Liver (tissue), 3 donors: ENCODE results near the gene FRMD4A.

Experiments
- CTCF ChIP-seq: fragments of 150-350 bp; IDR thresholded peaks from 2 replicates; pipeline ENCODE4 v1.5.1; 2017; ENCODE audit warnings: improper control_type of control experiment, low read depth, low read length; ENCODE audit not compliant: missing input control
- GABPA ChIP-seq, 2 donors: IDR thresholded peaks in 1 of 2; conservative IDR thresholded peaks in 1 of 2; 2 replicates each; pipeline ENCODE4 v1.6.1; 2016; ENCODE audit warnings: antibody characterized with exemption in 2 of 2, mild to moderate bottlenecking in 1 of 2, moderate library complexity in 1 of 2
- JUND ChIP-seq, 2 donors: IDR thresholded peaks; 2 replicates each; pipeline ENCODE4 v1.6.1; 2016; ENCODE audit warnings: antibody characterized with exemption in 2 of 2
- RAD21 ChIP-seq, 2 donors: IDR thresholded peaks; 2 replicates each; pipeline ENCODE4 v1.6.1; 2016; ENCODE audit warnings: antibody characterized with exemption in 2 of 2, mild to moderate bottlenecking in 2 of 2
- TF ChIP-seq, protein P1 (sequence below): IDR thresholded peaks from 2 replicates; pipeline ENCODE4 v1.6.1; 2016; ENCODE audit warnings: antibody characterized with exemption, mild to moderate bottlenecking
- donor health status: healthy.
- donor health status: healthy.

- TF ChIP-seq JUND (IDR thresholded peaks at IDR 0.05) (no peak), CTCF (no peak), RAD21 (IDR thresholded peaks at IDR 0.05) (no peak), GABPA (IDR thresholded peaks at IDR 0.05 in 1 of 2, conservative IDR thresholded peaks at IDR 0.05 in 1 of 2) (no peak)
- TF ChIP-seq, protein P1, sequence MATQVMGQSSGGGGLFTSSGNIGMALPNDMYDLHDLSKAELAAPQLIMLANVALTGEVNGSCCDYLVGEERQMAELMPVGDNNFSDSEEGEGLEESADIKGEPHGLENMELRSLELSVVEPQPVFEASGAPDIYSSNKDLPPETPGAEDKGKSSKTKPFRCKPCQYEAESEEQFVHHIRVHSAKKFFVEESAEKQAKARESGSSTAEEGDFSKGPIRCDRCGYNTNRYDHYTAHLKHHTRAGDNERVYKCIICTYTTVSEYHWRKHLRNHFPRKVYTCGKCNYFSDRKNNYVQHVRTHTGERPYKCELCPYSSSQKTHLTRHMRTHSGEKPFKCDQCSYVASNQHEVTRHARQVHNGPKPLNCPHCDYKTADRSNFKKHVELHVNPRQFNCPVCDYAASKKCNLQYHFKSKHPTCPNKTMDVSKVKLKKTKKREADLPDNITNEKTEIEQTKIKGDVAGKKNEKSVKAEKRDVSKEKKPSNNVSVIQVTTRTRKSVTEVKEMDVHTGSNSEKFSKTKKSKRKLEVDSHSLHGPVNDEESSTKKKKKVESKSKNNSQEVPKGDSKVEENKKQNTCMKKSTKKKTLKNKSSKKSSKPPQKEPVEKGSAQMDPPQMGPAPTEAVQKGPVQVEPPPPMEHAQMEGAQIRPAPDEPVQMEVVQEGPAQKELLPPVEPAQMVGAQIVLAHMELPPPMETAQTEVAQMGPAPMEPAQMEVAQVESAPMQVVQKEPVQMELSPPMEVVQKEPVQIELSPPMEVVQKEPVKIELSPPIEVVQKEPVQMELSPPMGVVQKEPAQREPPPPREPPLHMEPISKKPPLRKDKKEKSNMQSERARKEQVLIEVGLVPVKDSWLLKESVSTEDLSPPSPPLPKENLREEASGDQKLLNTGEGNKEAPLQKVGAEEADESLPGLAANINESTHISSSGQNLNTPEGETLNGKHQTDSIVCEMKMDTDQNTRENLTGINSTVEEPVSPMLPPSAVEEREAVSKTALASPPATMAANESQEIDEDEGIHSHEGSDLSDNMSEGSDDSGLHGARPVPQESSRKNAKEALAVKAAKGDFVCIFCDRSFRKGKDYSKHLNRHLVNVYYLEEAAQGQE: no peak
These were observed 167.2 kb downstream of the FRMD4A start for GRCh38 chr10:14163377-14164086.
